ENCODE results near the gene AQP12B.
"Not testable (repeated sequence)": the region's sequence is repeated elsewhere in the genome, so short reads cannot be mapped to it uniquely, and the experiment has no call there.

AQP12B gene

GRCh38 chr2:240664622-240665021 is 18.1 kb downstream of the AQP12B start:
- H3K27ac ChIP-seq (ENCODE audit: low read length), result no peak overlapping the region
- H2AFZ ChIP-seq (ENCODE audit: low read length), result no peak overlapping the region
- no peaks in the 10 kb centered on the region for H3K36me3 ChIP-seq (replicated peaks; ENCODE audit: insufficient read depth, low read length)
- H4K20me1 ChIP-seq (ENCODE audit: insufficient read depth, low read length), result no peaks in the 10 kb centered on the region
- DNase-seq, result no peak
- no peaks in the 10 kb centered on the region for H3K4me1 ChIP-seq (ENCODE audit: low read length)
- H3K27me3 ChIP-seq (replicated peaks; ENCODE audit: insufficient read depth, low read length), result peaks cover 67% of the 10 kb centered on the region
- no peaks in the 10 kb centered on the region for H3K79me2 ChIP-seq (ENCODE audit: low read length)
- H3K4me3 ChIP-seq (ENCODE audit: low read length), result no peak overlapping the region
- no peaks in the 10 kb centered on the region for H3K9me2 ChIP-seq (replicated peaks; ENCODE audit: insufficient read depth, low read length)
- H3K4me2 ChIP-seq (ENCODE audit: low read depth, low read length), result no peak overlapping the region
- no peaks in the 10 kb centered on the region for H3K9me3 ChIP-seq (replicated peaks; ENCODE audit: insufficient read depth, low read length)
- H3K9ac ChIP-seq (ENCODE audit: low read length), result no peak overlapping the region
- H3F3A ChIP-seq (ENCODE audit: insufficient read depth, low read length), result no peaks in the 10 kb centered on the region
- no peak for TF ChIP-seq EZH2 (optimal IDR thresholded peaks at IDR 0.05; ENCODE audit: low read depth, low read length)
- TF ChIP-seq CTCF (IDR thresholded peaks at IDR 0.05; ENCODE audit: low read length), result no peak
- TF ChIP-seq EZH2phosphoT487 (IDR thresholded peaks at IDR 0.05; ENCODE audit: low read length), result no peak

- Histone ChIP-seq H3K4me3 (ENCODE audit: low read length) (no peak overlapping the region), H3K79me2 (ENCODE audit: low read length) (no peaks in the 10 kb centered on the region), H2AFZ (ENCODE audit: low read length) (no peak overlapping the region), H3F3A (ENCODE audit: insufficient read depth, low read length) (no peaks in the 10 kb centered on the region), H3K36me3 (replicated peaks; ENCODE audit: insufficient read depth, low read length) (no peaks in the 10 kb centered on the region), H3K9ac (ENCODE audit: low read length) (no peak overlapping the region), H3K9me3 (replicated peaks; ENCODE audit: insufficient read depth, low read length) (no peaks in the 10 kb centered on the region), H3K4me1 (ENCODE audit: low read length) (no peaks in the 10 kb centered on the region), H3K4me2 (ENCODE audit: low read depth, low read length) (no peak overlapping the region), H3K27ac (ENCODE audit: low read length) (no peak overlapping the region), H3K9me2 (replicated peaks; ENCODE audit: insufficient read depth, low read length) (no peaks in the 10 kb centered on the region), H3K27me3 (replicated peaks; ENCODE audit: insufficient read depth, low read length) (peaks cover 71% of the 10 kb centered on the region), H4K20me1 (ENCODE audit: insufficient read depth, low read length) (no peaks in the 10 kb centered on the region)
- TF ChIP-seq CTCF (IDR thresholded peaks at IDR 0.05; ENCODE audit: low read length) (no peak), EZH2phosphoT487 (IDR thresholded peaks at IDR 0.05; ENCODE audit: low read length) (no peak), EZH2 (optimal IDR thresholded peaks at IDR 0.05; ENCODE audit: low read depth, low read length) (no peak)
- no peak for DNase-seq
These were observed 19.0 kb downstream of the AQP12B start for GRCh38 chr2:240663546-240664190.

GRCh38 chr2:240662681-240663080 is 20.0 kb downstream of the AQP12B start:
- no peak for TF ChIP-seq EZH2 (optimal IDR thresholded peaks at IDR 0.05; ENCODE audit: low read depth, low read length)
- no peak for TF ChIP-seq CTCF (IDR thresholded peaks at IDR 0.05; ENCODE audit: low read length)
- TF ChIP-seq EZH2phosphoT487 (IDR thresholded peaks at IDR 0.05; ENCODE audit: low read length), result no peak
- H3K27me3 ChIP-seq (replicated peaks; ENCODE audit: insufficient read depth, low read length), result peaks cover 71% of the 10 kb centered on the region
- no peaks in the 10 kb centered on the region for H3F3A ChIP-seq (ENCODE audit: insufficient read depth, low read length)
- H3K27ac ChIP-seq (ENCODE audit: low read length), result no peak overlapping the region
- H2AFZ ChIP-seq (ENCODE audit: low read length), result no peak overlapping the region
- no peaks in the 10 kb centered on the region for H3K9me2 ChIP-seq (replicated peaks; ENCODE audit: insufficient read depth, low read length)
- H3K4me3 ChIP-seq (ENCODE audit: low read length), result no peak overlapping the region
- H3K4me1 ChIP-seq (ENCODE audit: low read length), result no peaks in the 10 kb centered on the region
- no peaks in the 10 kb centered on the region for H3K79me2 ChIP-seq (ENCODE audit: low read length)
- H3K4me2 ChIP-seq (ENCODE audit: low read depth, low read length), result no peak overlapping the region
- no peaks in the 10 kb centered on the region for H3K9me3 ChIP-seq (replicated peaks; ENCODE audit: insufficient read depth, low read length)
- H4K20me1 ChIP-seq (ENCODE audit: insufficient read depth, low read length), result no peaks in the 10 kb centered on the region
- H3K36me3 ChIP-seq (replicated peaks; ENCODE audit: insufficient read depth, low read length), result no peaks in the 10 kb centered on the region
- DNase-seq, result no peak
- no peak overlapping the region for H3K9ac ChIP-seq (ENCODE audit: low read length)

- H3K36me3 ChIP-seq (replicated peaks; ENCODE audit: insufficient read depth, low read length); H3K4me2 ChIP-seq (ENCODE audit: low read depth, low read length); H3K79me2 ChIP-seq (ENCODE audit: low read length); H3K9me3 ChIP-seq (replicated peaks; ENCODE audit: insufficient read depth, low read length); H3K4me1 ChIP-seq (ENCODE audit: low read length); H3K27ac ChIP-seq (ENCODE audit: low read length); H2AFZ ChIP-seq (ENCODE audit: low read length); H3K9me2 ChIP-seq (replicated peaks; ENCODE audit: insufficient read depth, low read length); DNase-seq; H3K9ac ChIP-seq (ENCODE audit: low read length); H3K4me3 ChIP-seq (ENCODE audit: low read length); H4K20me1 ChIP-seq (ENCODE audit: insufficient read depth, low read length); H3F3A ChIP-seq (ENCODE audit: insufficient read depth, low read length): not testable (repeated sequence)
- peaks cover 72% of the 10 kb centered on the region for H3K27me3 ChIP-seq (replicated peaks; ENCODE audit: insufficient read depth, low read length)
These were observed 22.8 kb downstream of the AQP12B start for GRCh38 chr2:240659883-240660282.

Measured in MM.1S (cell line).